ENCODE data around the gene TRPC1.

Gene TRPC1

DNA sequence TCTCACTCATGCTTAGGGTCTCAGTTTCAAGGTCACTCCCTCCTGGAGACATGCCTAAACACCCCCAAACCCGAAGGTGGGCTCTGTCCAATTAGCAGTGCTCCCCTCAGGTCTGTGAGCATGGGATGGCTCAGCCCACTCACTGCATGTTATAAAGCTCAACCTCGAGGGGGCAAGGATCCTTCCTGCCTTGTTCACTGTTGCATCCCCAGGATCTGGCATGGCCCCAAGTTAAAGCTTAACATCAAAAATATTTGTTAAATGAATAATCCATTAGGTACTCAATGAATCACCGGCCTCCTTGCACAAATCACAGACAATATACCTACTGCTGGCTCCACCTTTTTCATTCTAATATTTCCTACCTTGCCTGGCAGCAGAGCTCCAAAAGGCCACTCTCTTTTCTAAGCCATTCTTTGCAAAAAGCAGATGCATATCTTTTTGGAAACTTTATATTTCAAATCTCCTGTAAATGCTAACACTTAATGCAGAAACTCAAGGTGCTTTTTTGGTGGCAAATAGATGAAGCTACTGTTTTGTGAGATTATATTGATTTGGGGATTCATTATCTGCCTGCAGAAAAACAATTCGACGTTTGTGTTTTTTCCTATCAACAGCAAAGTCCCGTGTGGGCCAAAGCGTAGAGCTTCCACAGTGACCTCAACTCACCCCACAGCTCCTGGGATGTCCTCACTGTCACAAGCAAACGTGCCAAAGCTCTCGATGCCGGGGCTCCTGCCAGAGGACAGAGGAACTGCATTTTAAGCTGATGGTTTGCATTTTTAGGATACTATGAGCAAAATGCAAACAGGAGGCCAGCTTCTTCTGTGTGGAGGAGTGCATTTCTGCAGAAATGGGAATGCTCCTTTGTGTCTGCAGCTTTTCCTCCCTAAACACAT lies 129.7 kb downstream of the TRPC1 start:
- DNase-seq (ENCODE audit: low spot score), result no peak
- TF ChIP-seq, protein P1, sequence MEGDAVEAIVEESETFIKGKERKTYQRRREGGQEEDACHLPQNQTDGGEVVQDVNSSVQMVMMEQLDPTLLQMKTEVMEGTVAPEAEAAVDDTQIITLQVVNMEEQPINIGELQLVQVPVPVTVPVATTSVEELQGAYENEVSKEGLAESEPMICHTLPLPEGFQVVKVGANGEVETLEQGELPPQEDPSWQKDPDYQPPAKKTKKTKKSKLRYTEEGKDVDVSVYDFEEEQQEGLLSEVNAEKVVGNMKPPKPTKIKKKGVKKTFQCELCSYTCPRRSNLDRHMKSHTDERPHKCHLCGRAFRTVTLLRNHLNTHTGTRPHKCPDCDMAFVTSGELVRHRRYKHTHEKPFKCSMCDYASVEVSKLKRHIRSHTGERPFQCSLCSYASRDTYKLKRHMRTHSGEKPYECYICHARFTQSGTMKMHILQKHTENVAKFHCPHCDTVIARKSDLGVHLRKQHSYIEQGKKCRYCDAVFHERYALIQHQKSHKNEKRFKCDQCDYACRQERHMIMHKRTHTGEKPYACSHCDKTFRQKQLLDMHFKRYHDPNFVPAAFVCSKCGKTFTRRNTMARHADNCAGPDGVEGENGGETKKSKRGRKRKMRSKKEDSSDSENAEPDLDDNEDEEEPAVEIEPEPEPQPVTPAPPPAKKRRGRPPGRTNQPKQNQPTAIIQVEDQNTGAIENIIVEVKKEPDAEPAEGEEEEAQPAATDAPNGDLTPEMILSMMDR (IDR thresholded peaks at IDR 0.05; ENCODE audit: extremely low read depth, missing control alignments), result no peak

DNA sequence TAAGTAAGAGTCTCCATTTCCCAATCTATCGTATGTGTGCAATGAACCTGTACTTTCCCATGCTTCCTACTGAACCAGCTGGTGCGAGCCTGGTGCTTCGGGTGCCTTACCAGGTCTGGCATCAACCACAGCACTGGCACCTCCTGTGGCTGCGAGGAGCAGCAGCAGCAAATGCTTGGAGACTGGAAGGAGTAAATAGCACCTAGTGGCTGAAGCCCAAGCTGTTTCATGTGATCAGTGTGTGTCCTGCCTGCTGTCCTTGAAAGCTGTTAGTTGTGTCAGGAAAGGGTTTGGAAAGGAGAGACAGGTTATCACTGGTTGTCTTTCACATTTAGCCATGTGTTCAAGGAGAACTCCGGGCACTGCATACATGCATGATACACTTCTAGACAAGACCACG lies 133.2 kb downstream of the TRPC1 start:
- TF ChIP-seq, protein P1 (IDR thresholded peaks at IDR 0.05; ENCODE audit: extremely low read depth, missing control alignments), result no peak
- no peak for DNase-seq (ENCODE audit: low spot score)

All from GM20000 (cell line).